ENCODE measurements around the gene HIBADH.

The HIBADH gene

DNA sequence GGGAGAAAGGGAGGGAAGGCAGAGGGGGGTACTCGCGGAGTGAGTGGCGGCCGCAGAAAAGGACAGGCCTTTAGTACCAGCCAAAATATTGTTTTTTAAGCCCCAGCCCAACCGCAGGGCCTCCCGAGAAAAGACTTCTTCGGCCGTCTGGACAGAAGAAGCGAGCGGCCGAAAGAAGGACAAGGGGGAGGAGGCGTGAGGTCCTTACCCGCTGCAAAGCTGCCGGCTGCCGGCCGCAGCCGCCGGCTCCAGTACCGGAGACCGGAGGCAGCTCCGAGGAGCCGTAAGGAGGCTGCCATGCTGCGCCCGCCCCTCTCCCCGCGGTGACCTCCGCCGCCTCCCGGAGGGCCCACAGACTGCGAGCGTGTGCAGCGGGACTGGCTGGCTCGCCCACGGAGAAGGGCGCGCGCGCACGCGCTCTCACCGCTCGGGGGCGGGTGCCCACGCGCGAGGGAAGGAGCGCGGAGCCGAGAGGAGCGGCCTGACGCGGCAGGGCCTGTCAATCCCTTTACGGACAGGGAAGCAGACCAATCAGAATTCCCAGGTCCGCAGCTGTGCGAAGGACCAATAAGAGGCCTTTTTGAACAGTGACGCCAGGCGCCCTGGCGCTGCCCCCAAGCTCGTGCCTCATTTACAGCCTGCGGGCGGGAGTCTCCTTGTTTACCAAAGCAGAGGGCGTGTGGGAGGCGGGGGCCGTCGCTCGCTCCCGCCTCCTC, at the start of gene HIBADH:
TSS of gene HIBADH (minus strand) at position 394 of the 716 bp plus-strand sequence. CDS start at position 299, 95 bp downstream.
- peak; percentile 99 for DNase-seq

DNA sequence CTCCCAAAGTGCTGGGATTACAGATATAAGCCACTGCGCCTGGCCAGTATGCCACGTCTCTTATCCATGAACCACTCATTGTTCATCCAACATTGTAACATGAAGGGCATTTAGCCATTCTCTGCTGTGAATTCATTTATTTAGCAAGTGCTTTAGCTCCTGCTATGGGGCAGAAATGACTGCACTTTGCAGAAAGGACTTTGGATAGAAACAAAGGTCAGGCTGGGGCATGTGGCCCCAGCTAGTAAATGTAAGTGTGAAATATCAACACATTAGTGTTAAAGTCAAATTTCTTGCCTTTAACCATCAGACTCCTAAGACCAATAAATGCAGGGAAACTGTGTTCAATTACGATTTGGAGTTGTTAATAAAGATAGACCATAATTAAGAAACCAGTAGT, 49.5 kb upstream of the HIBADH start:
- DNase-seq: no peak

DNA sequence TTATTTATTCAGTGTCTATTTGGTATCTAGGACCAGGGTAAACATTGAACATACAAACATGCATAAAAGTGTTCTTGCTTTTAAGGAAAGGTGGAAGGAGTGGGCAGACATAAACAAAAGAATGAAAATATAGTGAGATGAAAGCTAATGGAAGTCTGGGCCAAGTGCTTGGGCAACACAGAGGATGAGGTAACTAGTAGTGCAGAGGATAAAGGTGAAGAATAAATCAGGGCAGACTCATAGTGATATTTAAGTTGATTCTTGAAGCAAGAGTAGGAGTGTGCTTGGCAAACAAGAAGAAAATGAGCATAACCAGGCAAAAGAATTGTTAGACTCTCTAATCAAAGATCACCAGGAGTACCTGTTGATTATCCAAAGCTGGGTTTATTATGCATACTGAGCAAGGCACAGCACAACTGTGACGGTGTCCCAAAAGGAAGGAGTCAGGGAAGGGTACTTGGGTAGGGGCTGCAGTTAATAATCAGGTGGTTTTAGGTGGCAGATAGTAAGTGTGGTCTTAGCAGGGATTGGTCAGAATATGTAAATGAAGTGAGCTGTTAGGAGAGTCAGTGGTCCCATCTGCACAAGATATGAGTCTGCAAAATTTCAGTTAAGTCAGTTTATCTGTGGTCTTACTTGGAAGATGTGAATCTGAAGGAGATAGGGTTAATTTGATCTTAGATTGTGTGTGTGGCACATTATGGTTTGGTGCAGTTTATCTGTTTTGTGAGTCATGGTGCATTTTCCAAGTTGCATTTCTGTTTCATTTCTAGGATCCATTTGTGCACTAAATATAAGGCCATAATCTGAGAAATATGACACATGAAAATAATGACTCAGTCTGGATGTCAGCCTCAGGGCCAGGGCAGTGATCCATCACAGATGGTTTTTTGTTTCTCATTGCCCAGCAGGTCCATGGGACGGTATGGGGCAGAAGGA, 46.7 kb upstream of the HIBADH start:
- DNase-seq: no peak

DNA sequence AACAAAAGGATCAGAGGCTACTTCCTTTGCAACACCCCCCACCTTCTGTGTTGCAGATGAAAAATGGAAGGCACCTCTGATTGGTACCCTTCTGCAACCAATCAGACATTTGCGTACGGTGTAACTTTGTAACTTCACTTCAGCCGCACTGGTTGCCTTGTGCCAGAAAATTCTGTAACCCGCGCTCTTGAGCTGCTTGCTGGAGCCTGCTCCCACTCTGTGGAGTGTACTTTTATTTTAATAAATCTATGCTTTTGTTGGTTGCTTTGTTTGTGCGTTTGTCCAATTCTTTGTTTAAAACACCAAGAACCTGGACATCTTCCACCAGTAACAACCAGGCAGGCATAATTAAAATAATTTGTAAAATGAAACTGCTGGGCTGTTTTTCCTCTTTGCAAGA, 45.8 kb upstream of the HIBADH start:
- no peak for DNase-seq

GRCh38 chr7:27705200-27705594, 42.5 kb upstream of the HIBADH start:
- DNase-seq: no peak

GRCh38 chr7:27704422-27705199, 41.9 kb upstream of the HIBADH start:
- peak; percentile 29 for DNase-seq

GRCh38 chr7:27703181-27703580, 40.5 kb upstream of the HIBADH start:
- DNase-seq: no peak

DNA sequence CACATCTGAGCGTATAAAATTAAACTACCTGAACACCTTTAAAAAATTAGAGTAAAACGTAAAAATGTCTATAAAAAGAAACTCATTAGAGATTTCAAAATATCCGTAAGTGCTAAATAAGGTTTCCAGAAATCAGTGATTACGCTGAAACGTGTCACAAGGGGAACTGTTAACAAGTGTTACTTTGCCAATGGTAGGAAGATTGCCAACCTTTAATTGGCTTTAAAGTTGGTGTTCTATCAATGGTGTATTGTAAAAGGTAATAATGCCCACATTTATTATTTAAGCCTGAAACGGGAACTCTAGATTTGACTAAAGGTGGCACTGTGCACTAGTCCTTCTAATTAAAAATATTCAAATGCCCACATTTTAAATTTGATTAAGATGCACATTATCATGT, 37.8 kb upstream of the HIBADH start:
- no peak for DNase-seq

DNA sequence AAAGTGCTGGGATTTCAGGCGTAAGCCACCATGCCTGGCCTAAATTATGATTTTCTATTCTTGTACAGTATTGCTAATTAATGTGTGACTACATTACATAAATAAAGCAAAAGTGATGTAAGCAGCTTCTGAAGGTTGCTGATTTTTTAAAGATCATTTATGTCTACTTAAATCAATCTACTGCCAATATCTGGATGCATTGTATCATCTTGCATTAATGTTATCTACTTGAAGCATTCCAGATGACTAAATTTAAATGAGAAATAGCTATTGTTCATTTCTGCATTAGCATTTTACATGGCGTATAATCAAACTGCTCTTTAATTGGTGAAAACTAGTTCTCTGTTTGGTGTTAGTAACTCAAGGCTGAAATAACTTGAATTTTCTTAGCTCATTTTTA, 37.1 kb upstream of the HIBADH start:
- DNase-seq: no peak

DNA sequence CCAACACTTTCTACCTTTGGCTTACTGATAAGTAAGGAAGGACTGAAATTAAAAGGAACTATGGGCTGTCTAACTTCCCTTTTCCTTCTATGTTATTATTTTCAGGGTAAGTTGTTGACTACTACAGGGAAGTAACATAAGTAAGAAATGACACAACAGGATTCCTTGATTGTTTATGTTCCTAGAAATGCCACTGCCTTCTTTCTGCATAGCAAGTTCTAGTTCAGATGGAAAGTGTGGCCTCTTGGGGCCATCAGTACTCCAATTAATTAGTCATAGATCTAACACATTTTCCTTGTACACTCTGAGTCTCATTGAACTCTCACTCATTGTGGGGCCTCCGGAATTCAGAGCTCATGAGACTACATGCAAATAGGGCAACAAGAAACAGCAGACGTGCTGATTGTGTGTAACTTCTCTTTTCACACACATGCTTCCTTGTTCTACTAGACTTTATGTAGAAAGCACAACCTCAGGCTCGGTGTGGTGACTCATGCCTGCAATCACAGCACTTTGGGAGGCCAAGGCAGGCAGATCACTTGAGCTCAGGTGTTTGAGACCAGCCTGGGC, 35.3 kb upstream of the HIBADH start:
- no peak for DNase-seq

- no peak for DNase-seq
These were observed 32.4 kb upstream of the HIBADH start for GRCh38 chr7:27695096-27695495.

DNA sequence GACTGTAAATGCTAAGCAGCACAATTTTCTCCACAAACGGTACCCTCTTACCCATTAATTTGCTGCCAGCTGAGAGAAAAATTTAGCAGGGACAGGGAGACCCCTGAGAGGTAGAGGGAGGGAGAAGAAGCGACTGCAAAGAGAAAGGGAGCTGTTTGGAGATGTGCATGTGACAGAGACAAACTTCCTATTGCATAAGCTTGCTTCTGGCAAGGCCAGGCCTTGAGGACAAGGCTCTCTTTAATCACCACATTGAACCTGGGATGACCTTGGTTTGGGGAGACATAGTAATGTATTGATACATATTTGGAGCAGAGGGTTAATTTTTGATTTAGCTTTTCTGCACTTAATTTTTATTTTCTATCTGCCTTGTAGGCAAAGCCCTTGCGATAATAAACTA, 31.1 kb upstream of the HIBADH start:
- DNase-seq: no peak

DNA sequence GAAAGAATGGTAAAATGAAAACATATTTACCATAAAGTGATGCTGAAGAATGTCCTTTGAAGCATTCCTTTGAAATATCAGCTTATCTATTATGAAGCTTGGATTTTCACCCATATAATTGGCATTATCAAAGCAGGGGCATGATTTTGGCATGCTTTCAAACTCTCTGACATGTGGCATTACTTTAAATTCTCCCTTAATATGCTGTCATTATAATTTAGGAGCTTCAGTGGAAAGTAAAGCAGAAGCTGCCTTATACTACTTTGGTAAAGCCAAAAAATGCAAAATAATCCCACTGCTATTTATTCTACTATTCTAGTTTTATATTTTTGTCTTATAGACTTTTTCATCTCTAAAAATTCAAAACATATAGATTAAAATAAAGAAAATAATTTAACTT, 28.0 kb upstream of the HIBADH start:
- no peak for DNase-seq

- DNase-seq: peak; percentile 26
These were observed 27.0 kb upstream of the HIBADH start for GRCh38 chr7:27689591-27690164.

DNA sequence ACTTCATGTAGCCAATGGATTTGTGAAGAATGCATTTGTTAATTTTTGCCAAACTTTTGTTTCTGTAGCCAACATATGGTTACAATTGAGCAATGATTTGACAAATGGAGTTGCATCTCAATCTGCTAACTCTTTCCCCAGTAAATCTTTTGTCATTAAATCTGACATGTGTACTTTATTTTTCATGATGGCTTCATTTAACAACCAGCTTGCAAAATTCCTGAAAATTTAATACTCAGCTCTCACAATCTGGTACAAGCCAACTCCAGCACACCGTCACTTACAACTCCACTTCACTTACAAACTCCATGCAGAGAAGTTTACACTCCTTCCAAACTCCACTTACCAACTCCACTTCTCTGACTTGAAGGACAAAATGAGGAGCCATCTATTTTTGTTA, 26.5 kb upstream of the HIBADH start:
- DNase-seq: no peak

DNA sequence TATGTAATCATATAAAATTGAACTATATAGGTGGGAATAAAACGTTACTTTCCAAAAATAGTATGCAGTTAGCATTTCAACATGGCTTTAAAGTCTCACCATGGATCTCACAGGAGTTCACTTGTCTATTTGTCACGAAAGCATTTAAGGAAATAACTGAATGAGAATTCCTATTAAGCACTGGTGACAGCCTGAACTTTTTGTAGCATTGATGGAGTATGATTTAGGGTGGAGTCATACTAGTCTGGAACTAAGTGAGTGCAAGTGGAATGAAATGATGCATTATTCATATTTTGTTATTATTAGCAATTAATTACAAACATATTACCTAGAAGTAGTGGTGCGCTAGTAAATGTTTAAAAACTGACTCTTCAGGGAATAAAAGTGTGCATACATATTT, 26.0 kb upstream of the HIBADH start:
- no peak for DNase-seq

GRCh38 chr7:27688056-27688455, 25.4 kb upstream of the HIBADH start:
- DNase-seq: no peak

- DNase-seq: no peak
These were observed 23.6 kb upstream of the HIBADH start for GRCh38 chr7:27686315-27686714.

GRCh38 chr7:27685893-27686292, 23.2 kb upstream of the HIBADH start:
- DNase-seq: no peak

DNA sequence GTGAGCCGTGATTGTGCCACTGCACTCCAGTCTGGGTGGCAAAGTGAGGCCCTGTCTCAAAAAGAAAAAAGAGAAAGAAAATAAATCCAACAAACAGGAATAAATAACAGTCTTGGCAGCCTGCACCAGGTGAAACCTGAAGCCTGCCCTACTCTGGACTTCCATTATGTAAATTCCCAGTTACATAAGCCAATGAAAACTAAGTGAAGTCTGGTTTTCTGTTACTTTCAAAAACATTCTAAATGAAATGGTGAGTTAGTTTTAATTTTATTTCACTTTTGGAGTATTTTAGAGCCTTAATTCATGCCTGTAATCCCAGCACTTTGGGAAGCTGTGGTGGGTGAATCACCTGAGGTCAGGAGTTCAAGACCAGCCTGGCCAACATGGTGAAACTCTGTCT, 22.5 kb upstream of the HIBADH start:
- no peak for DNase-seq

DNA sequence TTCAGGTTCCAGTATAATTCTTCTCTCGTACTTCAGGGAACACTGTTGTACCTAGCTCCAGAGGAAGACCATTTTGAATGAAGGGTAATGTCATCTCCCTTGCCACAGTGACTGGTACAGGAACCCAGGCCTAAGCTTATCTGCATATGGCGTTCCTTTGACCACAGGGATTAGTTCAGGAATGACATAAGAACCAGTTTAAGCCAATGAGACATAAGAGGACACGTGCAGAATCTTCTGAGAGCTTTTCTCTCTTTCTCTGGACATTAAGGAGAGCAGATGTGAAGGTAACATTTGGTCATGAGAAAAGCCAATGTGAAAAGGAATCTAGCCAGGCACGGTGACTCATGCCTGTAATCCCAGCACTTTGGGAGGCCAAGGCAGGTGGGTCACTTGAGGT, 21.8 kb upstream of the HIBADH start:
- DNase-seq: no peak

DNA sequence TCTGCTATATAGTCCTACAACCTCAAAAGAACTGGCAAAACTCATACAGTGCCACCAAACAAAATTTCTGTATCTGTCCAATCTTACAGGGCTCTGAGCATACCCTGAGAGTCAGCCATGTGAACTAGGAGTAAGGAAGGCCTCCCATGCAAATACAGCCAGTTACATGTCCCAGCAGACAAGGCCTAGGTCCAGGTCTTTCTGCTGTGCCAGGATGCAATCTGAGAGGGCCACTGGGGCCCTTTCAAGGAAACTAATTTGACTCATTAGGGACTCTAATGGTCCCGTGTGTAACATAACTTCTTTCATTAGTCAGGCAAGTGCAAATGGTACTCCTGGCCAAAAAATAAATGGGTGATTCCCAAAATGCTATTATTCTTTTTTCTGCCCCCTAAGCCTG, 17.9 kb upstream of the HIBADH start:
- DNase-seq: no peak
